Epidermal melanocyte (primary cell): ENCODE data around the gene KIAA2012.

ENCODE experiments used
- DNase-seq: peaks from one replicate; pipeline ENCODE4 v3.0.0; 2011; ENCODE audit warnings: low spot score; ENCODE audit not compliant: insufficient read length

KIAA2012 gene

DNA sequence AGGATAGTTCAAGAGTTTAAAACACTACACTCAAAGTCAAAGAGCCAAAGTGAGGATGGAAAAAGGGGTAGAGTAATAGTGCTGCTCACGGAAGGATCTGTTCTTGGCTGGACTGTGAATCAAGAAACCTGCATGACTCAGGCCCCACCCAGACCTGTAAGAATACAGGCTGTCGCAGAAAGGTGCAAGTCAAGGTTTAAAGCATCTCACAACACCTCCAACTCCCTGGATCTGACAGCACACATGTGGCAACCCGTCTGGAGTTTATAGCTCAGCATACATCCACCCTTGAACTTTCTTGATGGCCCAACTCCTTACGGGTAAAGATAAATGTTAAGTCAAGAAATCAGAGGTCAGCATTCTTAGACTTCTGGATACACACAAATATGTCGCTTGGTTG, 6.3 kb downstream of the KIAA2012 start:
- DNase-seq: no peak

DNA sequence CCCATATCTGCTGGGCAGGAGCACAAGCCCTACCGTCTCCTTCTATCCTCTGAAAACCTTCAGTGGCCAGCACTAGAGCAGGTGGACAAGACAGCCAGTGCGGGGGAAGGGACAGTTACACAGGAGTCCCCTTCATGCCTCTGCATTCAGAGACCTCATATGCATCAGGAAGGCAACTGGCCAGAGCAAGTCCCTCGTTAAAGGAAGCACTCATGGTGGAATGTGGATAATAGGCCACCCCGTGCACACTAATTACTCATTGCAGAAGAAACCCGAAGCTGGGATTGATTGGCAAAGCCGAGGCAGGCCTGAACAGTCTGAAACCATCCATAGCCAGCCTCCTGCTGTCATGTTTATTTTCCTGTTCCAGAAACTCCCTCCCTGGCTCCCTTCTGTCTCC, 11.2 kb downstream of the KIAA2012 start:
- no peak for DNase-seq

- DNase-seq: no peak
Observed at GRCh38 chr2:202088777-202089176, 15.7 kb downstream of the KIAA2012 start.

GRCh38 chr2:202090530-202090929, 17.5 kb downstream of the KIAA2012 start:
- no peak for DNase-seq

DNA sequence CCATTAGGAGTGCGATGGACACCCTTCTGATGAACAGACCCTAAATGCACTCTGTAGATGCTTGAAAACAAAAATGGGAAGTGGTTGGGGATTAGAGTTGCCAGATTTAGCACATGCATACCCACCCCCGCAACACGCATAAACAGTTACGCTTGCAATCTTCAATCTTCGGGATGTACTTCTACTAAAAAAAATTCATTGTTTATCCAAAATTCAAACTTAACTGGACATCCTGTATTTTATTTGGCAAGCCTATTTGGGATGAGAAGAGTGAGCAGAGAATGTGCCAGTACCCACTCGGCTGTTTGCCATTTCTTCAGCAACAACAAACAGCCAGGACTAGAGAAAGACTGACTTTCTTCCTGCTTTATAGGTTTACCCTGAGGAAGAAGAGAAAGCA, 18.4 kb downstream of the KIAA2012 start:
- no peak for DNase-seq

- no peak for DNase-seq
Observed at GRCh38 chr2:202094426-202094986, 21.5 kb downstream of the KIAA2012 start.

DNA sequence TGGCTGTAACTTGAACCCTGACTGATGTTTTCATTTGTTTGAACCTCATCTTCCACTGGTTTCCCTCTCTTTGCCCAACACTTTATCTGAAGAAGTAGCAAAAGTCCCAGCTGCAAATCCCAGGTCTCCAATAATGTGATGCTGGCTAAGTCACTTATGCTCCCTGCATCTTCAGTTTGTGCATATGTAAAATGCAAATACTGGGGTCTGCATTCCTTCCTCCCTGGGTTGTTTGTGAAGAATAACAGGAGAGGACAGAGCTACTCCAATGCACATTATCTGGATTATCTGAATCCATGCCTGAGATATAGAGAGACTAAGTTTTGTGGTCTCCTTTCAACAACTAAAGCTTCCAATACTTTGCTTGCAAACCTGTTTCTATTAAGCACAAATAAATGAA, 22.2 kb downstream of the KIAA2012 start:
- no peak for DNase-seq

DNA sequence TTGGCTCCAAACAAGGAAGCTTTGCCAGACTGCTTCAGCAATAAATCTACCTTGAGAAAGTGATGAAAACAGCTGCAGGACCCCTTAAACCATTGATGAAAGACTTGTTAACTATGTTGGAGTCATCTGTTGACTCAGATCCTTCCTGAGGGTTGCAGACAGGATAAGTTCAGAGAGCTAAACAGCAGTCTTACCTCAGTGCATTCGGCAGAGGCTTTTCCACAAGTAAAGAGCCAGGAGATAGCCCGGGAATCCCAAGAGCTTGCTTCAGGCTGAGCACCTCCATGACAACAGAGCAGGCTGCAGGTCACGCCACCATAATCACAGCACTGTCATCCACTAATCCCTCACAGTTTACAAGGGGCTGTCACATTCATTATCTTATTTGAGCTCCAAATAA, 23.7 kb downstream of the KIAA2012 start:
- DNase-seq: no peak

- DNase-seq: no peak
Observed at GRCh38 chr2:202098291-202098690, 25.2 kb downstream of the KIAA2012 start.

DNA sequence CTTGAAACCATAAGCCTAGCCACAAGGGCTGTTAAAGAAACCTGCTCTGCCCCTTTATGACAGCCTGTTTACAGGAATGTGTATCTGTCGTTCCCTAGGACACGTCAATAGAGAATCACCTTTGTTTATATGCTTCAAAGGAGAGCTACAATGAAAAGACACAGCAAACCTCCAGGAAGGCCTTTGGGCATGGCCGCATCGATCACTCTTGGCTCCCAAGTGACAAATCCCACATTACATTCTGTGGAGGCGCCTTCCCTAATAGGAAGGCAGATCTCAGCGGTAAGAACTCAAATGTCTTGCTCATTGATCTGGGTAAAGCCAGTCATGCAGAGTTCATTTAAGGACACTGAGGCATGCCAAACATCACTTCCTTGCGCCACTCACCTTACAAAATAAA, 26.5 kb downstream of the KIAA2012 start:
- DNase-seq: no peak

- no peak for DNase-seq
Observed at GRCh38 chr2:202100176-202100575, 27.1 kb downstream of the KIAA2012 start.

DNA sequence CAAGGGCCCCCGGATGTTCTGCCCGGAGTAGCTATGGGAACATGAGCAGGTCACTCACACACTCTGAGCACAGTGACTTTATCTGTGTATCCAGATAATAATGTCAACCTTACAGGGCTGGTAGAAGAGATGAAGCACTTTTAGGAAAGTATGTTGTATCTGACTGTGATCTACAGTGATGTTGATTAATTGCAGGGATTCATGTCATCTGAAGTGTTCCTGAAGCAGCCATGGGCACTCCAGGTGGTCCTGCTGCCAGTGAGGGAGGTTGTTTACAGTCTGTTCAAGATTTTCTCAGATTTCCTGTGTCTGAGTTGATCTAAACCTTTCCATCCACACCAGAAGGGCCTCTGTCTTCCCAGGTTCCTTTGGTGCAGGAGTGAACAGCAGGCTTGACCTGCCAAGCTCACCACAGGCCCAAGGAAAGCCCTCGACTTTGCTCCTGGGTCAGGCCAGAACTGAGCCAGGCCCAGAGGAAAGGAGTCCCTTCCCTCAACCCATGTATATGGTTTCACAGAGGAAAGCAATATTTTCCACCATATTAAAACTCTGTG, 28.0 kb downstream of the KIAA2012 start:
- DNase-seq: no peak

DNA sequence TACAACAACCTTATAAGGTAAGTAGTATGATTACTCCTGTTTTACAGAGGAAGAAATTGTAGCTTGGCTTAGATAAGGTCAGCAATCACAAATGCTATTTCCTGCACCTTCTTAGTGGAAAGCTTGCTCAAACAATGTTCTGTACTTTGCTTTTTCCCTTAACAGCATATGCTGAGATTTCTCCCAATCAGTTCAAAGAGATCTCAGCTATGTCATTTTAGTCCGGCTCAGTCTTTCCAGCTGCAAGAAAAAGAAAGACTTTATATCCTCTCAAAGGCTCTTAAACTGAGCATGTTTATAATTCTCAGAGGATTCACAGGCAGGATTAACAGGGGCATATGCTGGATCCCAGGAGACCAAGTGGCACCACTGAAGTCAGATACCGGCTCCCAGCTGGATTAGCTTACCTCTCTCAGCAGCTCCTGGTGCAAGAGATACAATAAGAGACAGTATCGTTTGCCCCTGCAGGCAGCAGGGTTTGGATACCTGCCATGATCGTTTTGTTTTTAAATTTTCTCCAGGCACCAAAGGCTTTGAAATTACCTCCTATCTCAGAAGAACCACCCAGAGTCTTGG, 29.5 kb downstream of the KIAA2012 start:
- no peak for DNase-seq

- no peak for DNase-seq
Observed at GRCh38 chr2:202104286-202104870, 31.3 kb downstream of the KIAA2012 start.

DNA sequence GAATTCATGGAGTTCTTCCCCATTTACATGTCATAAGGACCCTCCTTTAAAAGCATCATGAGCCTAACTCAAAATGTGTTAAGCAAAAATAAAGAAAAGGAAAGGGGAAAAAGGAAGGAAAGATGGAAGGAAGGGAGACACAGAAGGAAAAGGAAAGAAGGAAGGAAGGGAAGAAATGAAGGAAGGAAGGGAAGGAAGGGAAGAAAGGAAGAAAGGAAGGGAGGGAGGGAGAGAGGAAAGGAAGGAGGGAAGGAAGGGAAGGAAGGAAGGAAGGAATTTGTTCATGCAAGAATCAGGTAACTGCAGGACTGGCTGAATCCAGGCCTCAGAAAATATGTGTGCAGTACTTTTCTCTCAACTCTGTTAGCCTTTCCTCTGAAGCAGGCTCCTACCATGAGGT, 32.0 kb downstream of the KIAA2012 start:
- no peak for DNase-seq

GRCh38 chr2:202108345-202108744, 35.3 kb downstream of the KIAA2012 start:
- DNase-seq: no peak

- DNase-seq: no peak
Observed at GRCh38 chr2:202109139-202109736, 36.2 kb downstream of the KIAA2012 start.

GRCh38 chr2:202109737-202110184, 36.7 kb downstream of the KIAA2012 start:
- no peak for DNase-seq

DNA sequence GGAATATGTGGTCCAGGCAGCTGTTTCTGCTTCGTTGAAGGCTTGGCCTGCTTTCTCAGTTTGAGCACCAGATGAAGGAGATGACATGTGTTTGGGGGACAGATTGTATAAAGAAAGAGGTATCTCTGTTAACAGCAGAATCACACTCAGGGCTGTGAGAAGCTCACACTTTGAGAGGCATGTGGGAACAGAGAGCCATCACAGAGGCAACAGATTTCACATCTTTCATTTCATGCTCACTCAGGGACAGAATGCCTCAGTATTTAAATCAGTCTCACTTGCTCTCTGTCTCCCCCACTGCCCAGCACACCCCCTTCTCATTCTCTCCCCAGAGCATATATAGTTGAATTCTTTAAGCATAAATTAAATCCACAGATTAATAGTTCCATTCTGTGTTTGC, 37.4 kb downstream of the KIAA2012 start:
- no peak for DNase-seq

GRCh38 chr2:202112041-202112440, 39.0 kb downstream of the KIAA2012 start:
- DNase-seq: no peak

- DNase-seq: no peak
Observed at GRCh38 chr2:202113571-202114142, 40.6 kb downstream of the KIAA2012 start.

GRCh38 chr2:202114291-202114690, 41.2 kb downstream of the KIAA2012 start:
- DNase-seq: no peak
